WTC11 (cell line): ENCODE data around the gene DLGAP4. TPM values are rescaled to one million over a fixed set of nuclear protein-coding genes. Genes with fewer than 3 reads are reported as not detected.

ENCODE experiments used
- ATAC-seq: fragments of 200-7000 bp; cut with Tn5 transposase; 2 replicates; pipeline ENCODE4 v1.10.0; 2021; ENCODE audit warnings: mild to moderate bottlenecking, moderate library complexity
- CTCF ChIA-PET: fragments of 300-600 bp; sonication (Branson Sonifier 250); formaldehyde crosslinking; loops from one replicate; lab custom pipeline; 2021; ENCODE audit warnings: antibody characterized with exemption; lab: Charles Lee
- POLR2A ChIA-PET: fragments of 350-600 bp; sonication (Branson Sonifier 250); formaldehyde crosslinking; loops from one replicate; lab custom pipeline; 2021; ENCODE audit warnings: antibody characterized with exemption; lab: Charles Lee
- DNase-seq: peaks from one replicate; pipeline ENCODE4 v3.0.0; 2021; ENCODE audit warnings: low spot score
- H3K27ac Mint-ChIP-seq: 2 replicates; pipeline ENCODE4 v1.8.0; 2021; ENCODE audit warnings: mixed read lengths
- H3K27me3 Mint-ChIP-seq: 2 replicates; pipeline ENCODE4 v1.8.0; 2021; ENCODE audit warnings: low read depth, mild to moderate bottlenecking, moderate library complexity, mixed read lengths
- H3K36me3 Mint-ChIP-seq: 2 replicates; pipeline ENCODE4 v1.8.0; 2021; ENCODE audit warnings: mixed read lengths
- H3K4me1 Mint-ChIP-seq: 2 replicates; pipeline ENCODE4 v1.8.0; 2022; ENCODE audit warnings: mixed read lengths
- H3K4me3 Mint-ChIP-seq: 2 replicates; pipeline ENCODE4 v1.8.0; 2021; ENCODE audit warnings: mild to moderate bottlenecking, moderate library complexity, mixed read lengths
- H3K9me3 Mint-ChIP-seq: 2 replicates; pipeline ENCODE4 v1.8.0; 2021; ENCODE audit warnings: mixed read lengths
- EMX1 ChIP-seq: fragments of 250-450 bp; sonication (Bioruptor Pico); IDR thresholded peaks from 2 replicates; pipeline ENCODE4 v1.8.0; 2021; ENCODE audit warnings: mild to moderate bottlenecking
- GABPB1 ChIP-seq: sonication (generic); formaldehyde crosslinking; IDR thresholded peaks from 2 replicates; pipeline ENCODE4 v1.8.1; 2023; ENCODE audit warnings: mild to moderate bottlenecking, missing genetic modification reagents
- NFATC4 ChIP-seq: fragments of 250-450 bp; sonication (Bioruptor Pico); IDR thresholded peaks from 2 replicates; pipeline ENCODE4 v1.9.0; 2021; ENCODE audit warnings: mild to moderate bottlenecking
- NR3C1 ChIP-seq: sonication (generic); formaldehyde crosslinking; conservative IDR thresholded peaks from 2 replicates; pipeline ENCODE4 v1.8.1; 2023; ENCODE audit warnings: low read depth, mild to moderate bottlenecking, missing genetic modification reagents
- ZBTB21 ChIP-seq: sonication (generic); formaldehyde crosslinking; IDR thresholded peaks from 2 replicates; pipeline ENCODE4 v1.8.1; 2023; ENCODE audit warnings: mild to moderate bottlenecking, missing genetic modification reagents, borderline replicate concordance
- ZNF219 ChIP-seq: sonication (generic); formaldehyde crosslinking; IDR thresholded peaks from 2 replicates; pipeline ENCODE4 v1.8.0; 2023; ENCODE audit warnings: missing genetic modification reagents, mild to moderate bottlenecking, borderline replicate concordance
- ZNF317 ChIP-seq: sonication (generic); formaldehyde crosslinking; IDR thresholded peaks from 2 replicates; pipeline ENCODE4 v1.8.1; 2023; ENCODE audit warnings: low read depth, mild to moderate bottlenecking, moderate library complexity, missing genetic modification reagents, borderline replicate concordance
- ZNF671 ChIP-seq: fragments of 250-450 bp; sonication (Bioruptor Pico); IDR thresholded peaks from 2 replicates; pipeline ENCODE4 v1.8.0; 2021; ENCODE audit warnings: mild to moderate bottlenecking
- total RNA-seq: library from RNA; stranded (reverse); gene quantifications from 3 replicates; pipeline ENCODE4 v1.2.3, GENCODE V29; 2021
- TF ChIP-seq, protein P1 (sequence below): sonication (generic); formaldehyde crosslinking; IDR thresholded peaks from 2 replicates; pipeline ENCODE4 v1.8.1; 2023; ENCODE audit warnings: mild to moderate bottlenecking, missing genetic modification reagents
- TF ChIP-seq, protein P2 (sequence below): fragments of 250-450 bp; sonication (Bioruptor Pico); IDR thresholded peaks from 2 replicates; pipeline ENCODE4 v1.9.0; 2021; ENCODE audit warnings: mild to moderate bottlenecking, borderline replicate concordance
- TF ChIP-seq, protein P3 (sequence below): sonication (generic); formaldehyde crosslinking; conservative IDR thresholded peaks from 2 replicates; pipeline ENCODE4 v1.8.1; 2023; ENCODE audit warnings: mild to moderate bottlenecking, low read depth, missing genetic modification reagents, moderate library complexity
- TF ChIP-seq, protein P4 (sequence below): fragments of 200-600 bp; IDR thresholded peaks from 2 replicates; pipeline ENCODE4 v1.8.0; 2022; ENCODE audit warnings: antibody characterized with exemption
- TF ChIP-seq, protein P5 (sequence below): sonication (generic); formaldehyde crosslinking; IDR thresholded peaks from 2 replicates; pipeline ENCODE4 v1.8.1; 2022; ENCODE audit warnings: mild to moderate bottlenecking, moderate library complexity, missing genetic modification reagents
- TF ChIP-seq, protein P6 (sequence below): sonication (generic); formaldehyde crosslinking; IDR thresholded peaks from 2 replicates; pipeline ENCODE4 v1.8.1; 2022; ENCODE audit warnings: low read depth, mild to moderate bottlenecking, moderate library complexity, missing genetic modification reagents, borderline replicate concordance
- TF ChIP-seq, protein P7 (sequence below): sonication (generic); formaldehyde crosslinking; IDR thresholded peaks from 2 replicates; pipeline ENCODE4 v1.8.1; 2023; ENCODE audit warnings: mild to moderate bottlenecking, moderate library complexity, missing genetic modification reagents
- TF ChIP-seq, protein P8 (sequence below): sonication (generic); formaldehyde crosslinking; IDR thresholded peaks from 2 replicates; pipeline ENCODE4 v1.8.0; 2022; ENCODE audit warnings: mild to moderate bottlenecking, missing genetic modification reagents

Gene DLGAP4
- total RNA-seq, 1 experiment from 2014 or later, result 52.6 TPM

DNA sequence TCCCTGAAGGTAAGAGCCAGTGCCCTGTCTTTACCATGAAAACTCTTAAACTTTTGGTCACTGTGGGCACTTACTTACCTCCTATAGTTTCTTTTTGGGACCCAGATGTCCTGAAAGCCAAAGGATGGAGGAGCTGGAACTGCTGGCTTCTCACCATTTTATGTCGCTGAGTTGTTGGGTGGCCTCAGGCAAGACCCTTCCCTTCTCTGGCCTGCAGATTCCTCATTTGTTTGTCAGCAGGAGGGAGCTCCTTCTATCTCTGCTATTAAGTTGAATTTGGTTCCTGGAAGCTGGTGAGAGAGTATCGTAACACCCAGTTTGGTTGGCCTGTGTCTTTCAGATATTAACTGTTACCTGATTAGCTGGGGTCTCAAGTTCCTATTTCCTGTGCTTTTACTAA, 167.0 kb downstream of the DLGAP4 start:
- no peaks in the 10 kb centered on the region for H3K9me3 Mint-ChIP-seq
- DNase-seq, result no peak
- H3K27ac Mint-ChIP-seq, result no peak overlapping the region
- CTCF ChIA-PET, result interaction anchor here (0.7 to 3.7 kb wide), 9 partner anchors 9 to 271 kb away, joined by 4 to 18 read pairs (median 5); no protein-coding TSS in a partner anchor
- TF ChIP-seq, protein P1, sequence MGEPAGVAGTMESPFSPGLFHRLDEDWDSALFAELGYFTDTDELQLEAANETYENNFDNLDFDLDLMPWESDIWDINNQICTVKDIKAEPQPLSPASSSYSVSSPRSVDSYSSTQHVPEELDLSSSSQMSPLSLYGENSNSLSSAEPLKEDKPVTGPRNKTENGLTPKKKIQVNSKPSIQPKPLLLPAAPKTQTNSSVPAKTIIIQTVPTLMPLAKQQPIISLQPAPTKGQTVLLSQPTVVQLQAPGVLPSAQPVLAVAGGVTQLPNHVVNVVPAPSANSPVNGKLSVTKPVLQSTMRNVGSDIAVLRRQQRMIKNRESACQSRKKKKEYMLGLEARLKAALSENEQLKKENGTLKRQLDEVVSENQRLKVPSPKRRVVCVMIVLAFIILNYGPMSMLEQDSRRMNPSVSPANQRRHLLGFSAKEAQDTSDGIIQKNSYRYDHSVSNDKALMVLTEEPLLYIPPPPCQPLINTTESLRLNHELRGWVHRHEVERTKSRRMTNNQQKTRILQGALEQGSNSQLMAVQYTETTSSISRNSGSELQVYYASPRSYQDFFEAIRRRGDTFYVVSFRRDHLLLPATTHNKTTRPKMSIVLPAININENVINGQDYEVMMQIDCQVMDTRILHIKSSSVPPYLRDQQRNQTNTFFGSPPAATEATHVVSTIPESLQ (CRISPR knock-in tag), result no peak
- TF ChIP-seq ZNF219 (no peak), ZNF317 (CRISPR knock-in tag) (no peak), GABPB1 (CRISPR knock-in tag) (no peak), ZNF671 (CRISPR knock-in tag) (no peak), NFATC4 (CRISPR knock-in tag) (no peak), NR3C1 (CRISPR knock-in tag) (no peak), EMX1 (CRISPR knock-in tag) (no peak)
- TF ChIP-seq, protein P2, sequence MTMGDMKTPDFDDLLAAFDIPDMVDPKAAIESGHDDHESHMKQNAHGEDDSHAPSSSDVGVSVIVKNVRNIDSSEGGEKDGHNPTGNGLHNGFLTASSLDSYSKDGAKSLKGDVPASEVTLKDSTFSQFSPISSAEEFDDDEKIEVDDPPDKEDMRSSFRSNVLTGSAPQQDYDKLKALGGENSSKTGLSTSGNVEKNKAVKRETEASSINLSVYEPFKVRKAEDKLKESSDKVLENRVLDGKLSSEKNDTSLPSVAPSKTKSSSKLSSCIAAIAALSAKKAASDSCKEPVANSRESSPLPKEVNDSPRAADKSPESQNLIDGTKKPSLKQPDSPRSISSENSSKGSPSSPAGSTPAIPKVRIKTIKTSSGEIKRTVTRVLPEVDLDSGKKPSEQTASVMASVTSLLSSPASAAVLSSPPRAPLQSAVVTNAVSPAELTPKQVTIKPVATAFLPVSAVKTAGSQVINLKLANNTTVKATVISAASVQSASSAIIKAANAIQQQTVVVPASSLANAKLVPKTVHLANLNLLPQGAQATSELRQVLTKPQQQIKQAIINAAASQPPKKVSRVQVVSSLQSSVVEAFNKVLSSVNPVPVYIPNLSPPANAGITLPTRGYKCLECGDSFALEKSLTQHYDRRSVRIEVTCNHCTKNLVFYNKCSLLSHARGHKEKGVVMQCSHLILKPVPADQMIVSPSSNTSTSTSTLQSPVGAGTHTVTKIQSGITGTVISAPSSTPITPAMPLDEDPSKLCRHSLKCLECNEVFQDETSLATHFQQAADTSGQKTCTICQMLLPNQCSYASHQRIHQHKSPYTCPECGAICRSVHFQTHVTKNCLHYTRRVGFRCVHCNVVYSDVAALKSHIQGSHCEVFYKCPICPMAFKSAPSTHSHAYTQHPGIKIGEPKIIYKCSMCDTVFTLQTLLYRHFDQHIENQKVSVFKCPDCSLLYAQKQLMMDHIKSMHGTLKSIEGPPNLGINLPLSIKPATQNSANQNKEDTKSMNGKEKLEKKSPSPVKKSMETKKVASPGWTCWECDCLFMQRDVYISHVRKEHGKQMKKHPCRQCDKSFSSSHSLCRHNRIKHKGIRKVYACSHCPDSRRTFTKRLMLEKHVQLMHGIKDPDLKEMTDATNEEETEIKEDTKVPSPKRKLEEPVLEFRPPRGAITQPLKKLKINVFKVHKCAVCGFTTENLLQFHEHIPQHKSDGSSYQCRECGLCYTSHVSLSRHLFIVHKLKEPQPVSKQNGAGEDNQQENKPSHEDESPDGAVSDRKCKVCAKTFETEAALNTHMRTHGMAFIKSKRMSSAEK (CRISPR knock-in tag), result no peak
- TF ChIP-seq, protein P3, sequence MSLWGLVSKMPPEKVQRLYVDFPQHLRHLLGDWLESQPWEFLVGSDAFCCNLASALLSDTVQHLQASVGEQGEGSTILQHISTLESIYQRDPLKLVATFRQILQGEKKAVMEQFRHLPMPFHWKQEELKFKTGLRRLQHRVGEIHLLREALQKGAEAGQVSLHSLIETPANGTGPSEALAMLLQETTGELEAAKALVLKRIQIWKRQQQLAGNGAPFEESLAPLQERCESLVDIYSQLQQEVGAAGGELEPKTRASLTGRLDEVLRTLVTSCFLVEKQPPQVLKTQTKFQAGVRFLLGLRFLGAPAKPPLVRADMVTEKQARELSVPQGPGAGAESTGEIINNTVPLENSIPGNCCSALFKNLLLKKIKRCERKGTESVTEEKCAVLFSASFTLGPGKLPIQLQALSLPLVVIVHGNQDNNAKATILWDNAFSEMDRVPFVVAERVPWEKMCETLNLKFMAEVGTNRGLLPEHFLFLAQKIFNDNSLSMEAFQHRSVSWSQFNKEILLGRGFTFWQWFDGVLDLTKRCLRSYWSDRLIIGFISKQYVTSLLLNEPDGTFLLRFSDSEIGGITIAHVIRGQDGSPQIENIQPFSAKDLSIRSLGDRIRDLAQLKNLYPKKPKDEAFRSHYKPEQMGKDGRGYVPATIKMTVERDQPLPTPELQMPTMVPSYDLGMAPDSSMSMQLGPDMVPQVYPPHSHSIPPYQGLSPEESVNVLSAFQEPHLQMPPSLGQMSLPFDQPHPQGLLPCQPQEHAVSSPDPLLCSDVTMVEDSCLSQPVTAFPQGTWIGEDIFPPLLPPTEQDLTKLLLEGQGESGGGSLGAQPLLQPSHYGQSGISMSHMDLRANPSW (CRISPR knock-in tag), result no peak
- TF ChIP-seq, protein P4, sequence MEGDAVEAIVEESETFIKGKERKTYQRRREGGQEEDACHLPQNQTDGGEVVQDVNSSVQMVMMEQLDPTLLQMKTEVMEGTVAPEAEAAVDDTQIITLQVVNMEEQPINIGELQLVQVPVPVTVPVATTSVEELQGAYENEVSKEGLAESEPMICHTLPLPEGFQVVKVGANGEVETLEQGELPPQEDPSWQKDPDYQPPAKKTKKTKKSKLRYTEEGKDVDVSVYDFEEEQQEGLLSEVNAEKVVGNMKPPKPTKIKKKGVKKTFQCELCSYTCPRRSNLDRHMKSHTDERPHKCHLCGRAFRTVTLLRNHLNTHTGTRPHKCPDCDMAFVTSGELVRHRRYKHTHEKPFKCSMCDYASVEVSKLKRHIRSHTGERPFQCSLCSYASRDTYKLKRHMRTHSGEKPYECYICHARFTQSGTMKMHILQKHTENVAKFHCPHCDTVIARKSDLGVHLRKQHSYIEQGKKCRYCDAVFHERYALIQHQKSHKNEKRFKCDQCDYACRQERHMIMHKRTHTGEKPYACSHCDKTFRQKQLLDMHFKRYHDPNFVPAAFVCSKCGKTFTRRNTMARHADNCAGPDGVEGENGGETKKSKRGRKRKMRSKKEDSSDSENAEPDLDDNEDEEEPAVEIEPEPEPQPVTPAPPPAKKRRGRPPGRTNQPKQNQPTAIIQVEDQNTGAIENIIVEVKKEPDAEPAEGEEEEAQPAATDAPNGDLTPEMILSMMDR, result no peak
- TF ChIP-seq, protein P5, sequence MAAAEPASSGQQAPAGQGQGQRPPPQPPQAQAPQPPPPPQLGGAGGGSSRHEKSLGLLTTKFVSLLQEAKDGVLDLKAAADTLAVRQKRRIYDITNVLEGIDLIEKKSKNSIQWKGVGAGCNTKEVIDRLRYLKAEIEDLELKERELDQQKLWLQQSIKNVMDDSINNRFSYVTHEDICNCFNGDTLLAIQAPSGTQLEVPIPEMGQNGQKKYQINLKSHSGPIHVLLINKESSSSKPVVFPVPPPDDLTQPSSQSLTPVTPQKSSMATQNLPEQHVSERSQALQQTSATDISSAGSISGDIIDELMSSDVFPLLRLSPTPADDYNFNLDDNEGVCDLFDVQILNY (CRISPR knock-in tag), result no peak
- H3K4me3 Mint-ChIP-seq, result no peak overlapping the region
- H3K4me1 Mint-ChIP-seq, result peaks cover 35% of the 10 kb centered on the region
- POLR2A ChIA-PET, result interaction anchor here (0.9 to 1.4 kb wide), 3 partner anchors 9 to 18 kb away, joined by 3 to 6 read pairs (median 3); no protein-coding TSS in a partner anchor
- no peaks in the 10 kb centered on the region for H3K27me3 Mint-ChIP-seq
- ATAC-seq, result no peak
- H3K36me3 Mint-ChIP-seq, result no peaks in the 10 kb centered on the region

DNA sequence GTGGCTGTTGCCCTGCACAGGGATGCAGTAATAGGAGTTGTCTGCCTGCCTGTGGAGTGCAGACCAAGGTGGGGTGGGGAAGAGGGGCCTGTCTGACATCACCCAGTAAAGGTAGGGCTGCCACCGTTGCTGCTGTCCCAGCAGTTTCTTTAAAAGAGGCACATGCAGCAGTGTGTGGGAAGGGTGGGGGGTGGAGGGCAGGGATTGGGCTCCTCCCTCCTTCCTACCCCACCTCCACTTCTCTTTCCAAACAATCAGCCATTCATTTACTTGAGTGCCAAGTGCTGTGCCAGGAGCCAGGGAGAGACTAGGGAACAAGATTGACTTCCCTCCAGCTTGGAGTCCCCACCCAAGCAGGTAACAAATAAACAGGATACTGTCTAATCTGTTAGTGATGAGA, 168.4 kb downstream of the DLGAP4 start:
- H3K36me3 Mint-ChIP-seq, result no peaks in the 10 kb centered on the region
- CTCF ChIA-PET, result interaction anchor here (1.4 kb wide), 1 partner anchor 18 kb away, joined by 4 read pairs; no protein-coding TSS in a partner anchor
- H3K4me1 Mint-ChIP-seq, result peaks cover 35% of the 10 kb centered on the region
- ATAC-seq (no peak), DNase-seq (no peak)
- H3K27ac Mint-ChIP-seq, result peak overlapping the region; percentile 77
- H3K9me3 Mint-ChIP-seq, result no peaks in the 10 kb centered on the region
- H3K27me3 Mint-ChIP-seq, result no peaks in the 10 kb centered on the region
- H3K4me3 Mint-ChIP-seq, result no peak overlapping the region
- POLR2A ChIA-PET, result no interaction called here
- TF ChIP-seq ZBTB21 (CRISPR knock-in tag), result no peak
- TF ChIP-seq, protein P6, sequence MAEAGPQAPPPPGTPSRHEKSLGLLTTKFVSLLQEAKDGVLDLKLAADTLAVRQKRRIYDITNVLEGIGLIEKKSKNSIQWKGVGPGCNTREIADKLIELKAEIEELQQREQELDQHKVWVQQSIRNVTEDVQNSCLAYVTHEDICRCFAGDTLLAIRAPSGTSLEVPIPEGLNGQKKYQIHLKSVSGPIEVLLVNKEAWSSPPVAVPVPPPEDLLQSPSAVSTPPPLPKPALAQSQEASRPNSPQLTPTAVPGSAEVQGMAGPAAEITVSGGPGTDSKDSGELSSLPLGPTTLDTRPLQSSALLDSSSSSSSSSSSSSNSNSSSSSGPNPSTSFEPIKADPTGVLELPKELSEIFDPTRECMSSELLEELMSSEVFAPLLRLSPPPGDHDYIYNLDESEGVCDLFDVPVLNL, result no peak
- TF ChIP-seq, protein P7, sequence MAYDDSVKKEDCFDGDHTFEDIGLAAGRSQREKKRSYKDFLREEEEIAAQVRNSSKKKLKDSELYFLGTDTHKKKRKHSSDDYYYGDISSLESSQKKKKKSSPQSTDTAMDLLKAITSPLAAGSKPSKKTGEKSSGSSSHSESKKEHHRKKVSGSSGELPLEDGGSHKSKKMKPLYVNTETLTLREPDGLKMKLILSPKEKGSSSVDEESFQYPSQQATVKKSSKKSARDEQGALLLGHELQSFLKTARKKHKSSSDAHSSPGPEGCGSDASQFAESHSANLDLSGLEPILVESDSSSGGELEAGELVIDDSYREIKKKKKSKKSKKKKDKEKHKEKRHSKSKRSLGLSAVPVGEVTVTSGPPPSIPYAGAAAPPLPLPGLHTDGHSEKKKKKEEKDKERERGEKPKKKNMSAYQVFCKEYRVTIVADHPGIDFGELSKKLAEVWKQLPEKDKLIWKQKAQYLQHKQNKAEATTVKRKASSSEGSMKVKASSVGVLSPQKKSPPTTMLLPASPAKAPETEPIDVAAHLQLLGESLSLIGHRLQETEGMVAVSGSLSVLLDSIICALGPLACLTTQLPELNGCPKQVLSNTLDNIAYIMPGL, result no peak
- TF ChIP-seq, protein P8, sequence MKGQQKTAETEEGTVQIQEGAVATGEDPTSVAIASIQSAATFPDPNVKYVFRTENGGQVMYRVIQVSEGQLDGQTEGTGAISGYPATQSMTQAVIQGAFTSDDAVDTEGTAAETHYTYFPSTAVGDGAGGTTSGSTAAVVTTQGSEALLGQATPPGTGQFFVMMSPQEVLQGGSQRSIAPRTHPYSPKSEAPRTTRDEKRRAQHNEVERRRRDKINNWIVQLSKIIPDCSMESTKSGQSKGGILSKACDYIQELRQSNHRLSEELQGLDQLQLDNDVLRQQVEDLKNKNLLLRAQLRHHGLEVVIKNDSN (CRISPR knock-in tag), result no peak
- TF ChIP-seq, protein P4, result no peak
